GM23338 (cell line): ENCODE data around the gene UBE2E2. TPM values are rescaled to one million over a fixed set of nuclear protein-coding genes. Genes with fewer than 3 reads are reported as not detected.

Experiments used
- ATAC-seq: fragments of 200-7000 bp; cut with Tn5 transposase; 3 replicates; pipeline ENCODE4 v1.9.1; 2020
- DNase-seq: peaks from one replicate; pipeline ENCODE4 v3.0.0-alpha.2; 2015; ENCODE audit warnings: low spot score
- H2AFZ ChIP-seq: fragments of 200-600 bp; sonication (generic); 2 replicates; pipeline ENCODE4 v1.8.0; 2016; ENCODE audit warnings: antibody characterized with exemption, mild to moderate bottlenecking, moderate library complexity
- H3F3A ChIP-seq: fragments of 200-600 bp; sonication (generic); replicated peaks from 2 replicates; pipeline ENCODE4 v1.8.0; 2017; ENCODE audit warnings: antibody characterized with exemption, mixed run types, low read depth
- H3K27ac ChIP-seq: fragments of 200-600 bp; sonication (generic); 2 replicates; pipeline ENCODE4 v1.6.1; 2016; ENCODE audit warnings: low read depth
- H3K27me3 ChIP-seq: fragments of 200-600 bp; sonication (generic); 2 replicates; pipeline ENCODE4 v1.8.0; 2016; ENCODE audit warnings: mild to moderate bottlenecking, mixed run types, moderate library complexity; ENCODE audit not compliant: insufficient read depth
- H3K36me3 ChIP-seq: fragments of 200-600 bp; sonication (generic); 2 replicates; pipeline ENCODE4 v1.8.0; 2016; ENCODE audit warnings: mild to moderate bottlenecking; ENCODE audit not compliant: insufficient read depth
- H3K4me1 ChIP-seq: fragments of 200-600 bp; sonication (generic); 2 replicates; pipeline ENCODE4 v1.8.0; 2016; ENCODE audit warnings: mild to moderate bottlenecking, moderate library complexity; ENCODE audit not compliant: insufficient read depth
- H3K4me2 ChIP-seq: fragments of 200-600 bp; sonication (generic); 2 replicates; pipeline ENCODE4 v1.7.1; 2017; ENCODE audit warnings: mixed run types
- H3K4me3 ChIP-seq: fragments of 200-600 bp; sonication (generic); 2 replicates; pipeline ENCODE4 v1.6.1; 2016; ENCODE audit warnings: mixed run types
- H3K79me2 ChIP-seq: fragments of 200-600 bp; sonication (generic); replicated peaks from 2 replicates; pipeline ENCODE4 v1.8.0; 2017; ENCODE audit warnings: mild to moderate bottlenecking; ENCODE audit not compliant: insufficient read depth
- H3K9me2 ChIP-seq: fragments of 200-600 bp; sonication (generic); 2 replicates; pipeline ENCODE4 v1.8.0; 2017; ENCODE audit not compliant: insufficient read depth
- H4K20me1 ChIP-seq: fragments of 200-600 bp; sonication (generic); replicated peaks from 2 replicates; pipeline ENCODE4 v1.8.0; 2017; ENCODE audit warnings: mild to moderate bottlenecking; ENCODE audit not compliant: insufficient read depth
- H3K27ac Mint-ChIP-seq: 2 replicates; pipeline ENCODE4 v1.8.0; 2020; ENCODE audit warnings: inconsistent platforms, mild to moderate bottlenecking, moderate library complexity, mixed read lengths
- H3K27me3 Mint-ChIP-seq: 3 replicates; pipeline ENCODE4 v1.8.0; 2022; ENCODE audit warnings: low read depth, mild to moderate bottlenecking, moderate library complexity, mixed read lengths, inconsistent platforms; ENCODE audit not compliant: insufficient read depth, poor library complexity
- H3K36me3 Mint-ChIP-seq: 3 replicates; pipeline ENCODE4 v1.8.0; 2021; ENCODE audit warnings: low read depth, mild to moderate bottlenecking, inconsistent platforms, moderate library complexity, mixed read lengths
- H3K4me1 Mint-ChIP-seq: 3 replicates; pipeline ENCODE4 v1.8.0; 2020; ENCODE audit warnings: mild to moderate bottlenecking, inconsistent platforms, mixed read lengths
- H3K4me3 Mint-ChIP-seq: 3 replicates; pipeline ENCODE4 v1.8.0; 2021; ENCODE audit warnings: moderate library complexity, mild to moderate bottlenecking, inconsistent platforms, mixed read lengths
- H3K9me3 Mint-ChIP-seq: 3 replicates; pipeline ENCODE4 v1.8.0; 2020; ENCODE audit warnings: moderate library complexity, mild to moderate bottlenecking, inconsistent platforms, mixed read lengths
- EZH2 ChIP-seq: fragments of 200-600 bp; sonication (generic); IDR thresholded peaks from one replicate; pipeline ENCODE4 v1.8.0; 2017; ENCODE audit warnings: antibody characterized with exemption, mild to moderate bottlenecking, low read depth; ENCODE audit not compliant: unreplicated experiment
- JUNB ChIP-seq: IDR thresholded peaks from one replicate; pipeline ENCODE4 v1.6.1; 2016; ENCODE audit warnings: antibody characterized with exemption; ENCODE audit not compliant: unreplicated experiment
- ZNF331 ChIP-seq: fragments of 250-450 bp; sonication (Bioruptor Pico); IDR thresholded peaks from 2 replicates; pipeline ENCODE4 v1.5.0; 2020; ENCODE audit warnings: low read depth, mild to moderate bottlenecking, moderate library complexity
- ZNF462 ChIP-seq: fragments of 250-450 bp; sonication (Bioruptor Pico); IDR thresholded peaks from 2 replicates; pipeline ENCODE4 v1.5.0; 2020; ENCODE audit warnings: mild to moderate bottlenecking, moderate library complexity
- polyA plus RNA-seq: library from polyadenylated mRNA; unstranded; fragments of >200 nt; fragmentation: Nextera tagmentation; extraction: Ambion mirVana; gene quantifications from 2 replicates; pipeline ENCODE4 v1.2.1, GENCODE V29; 2016
- total RNA-seq: library from RNA; depleted of rRNA; stranded (reverse); fragments of >200 nt; shearing (Covaris generic); gene quantifications from 2 replicates; pipeline ENCODE4 v1.2.3, GENCODE V29; 2014
- TF ChIP-seq, protein P1 (sequence below), 2 experiments: fragments of 200-600 bp in 1 of 2; sonication (generic) in 1 of 2; conservative IDR thresholded peaks; 2 replicates each; pipeline versions ENCODE4 v1.5.1 to v1.6.1; 2016 to 2017; ENCODE audit warnings: antibody characterized with exemption in 2 of 2, low read depth in 2 of 2, mild to moderate bottlenecking in 2 of 2, moderate library complexity in 1 of 2

The UBE2E2 gene
- total and polyA plus RNA-seq, 2 experiments from 2014 or later, result 86.9 to 169 TPM

GRCh38 chr3:23275814-23276213, 72.7 kb downstream of the UBE2E2 start (continued):
- TF ChIP-seq ZNF462 (CRISPR knock-in tag), result no peak

- Histone ChIP-seq H3K4me1 (no peaks in the 10 kb centered on the region), H3K27me3 (no peaks in the 10 kb centered on the region), H3F3A (no peaks in the 10 kb centered on the region), H3K9me2 (no peaks in the 10 kb centered on the region), H3K79me2 (peaks cover 35% of the 10 kb centered on the region), H3K4me2 (no peak overlapping the region), H3K36me3 (no peaks in the 10 kb centered on the region), H2AFZ (no peak overlapping the region), H4K20me1 (peaks cover under 1% of the 10 kb centered on the region), H3K4me3 (no peak overlapping the region), H3K27ac (no peak overlapping the region)
- H3K4me3 Mint-ChIP-seq, result no peak overlapping the region
- peaks cover 15% of the 10 kb centered on the region for H3K36me3 Mint-ChIP-seq
- DNase-seq (no peak), ATAC-seq (no peak)
- peaks cover 18% of the 10 kb centered on the region for H3K4me1 Mint-ChIP-seq
- H3K9me3 Mint-ChIP-seq, result peaks cover 17% of the 10 kb centered on the region
- H3K27ac Mint-ChIP-seq, result no peak overlapping the region
- H3K27me3 Mint-ChIP-seq, result peaks cover 4% of the 10 kb centered on the region
- TF ChIP-seq EZH2, result no peak
- no peak for TF ChIP-seq ZNF462 (CRISPR knock-in tag)
- TF ChIP-seq, protein P1, sequence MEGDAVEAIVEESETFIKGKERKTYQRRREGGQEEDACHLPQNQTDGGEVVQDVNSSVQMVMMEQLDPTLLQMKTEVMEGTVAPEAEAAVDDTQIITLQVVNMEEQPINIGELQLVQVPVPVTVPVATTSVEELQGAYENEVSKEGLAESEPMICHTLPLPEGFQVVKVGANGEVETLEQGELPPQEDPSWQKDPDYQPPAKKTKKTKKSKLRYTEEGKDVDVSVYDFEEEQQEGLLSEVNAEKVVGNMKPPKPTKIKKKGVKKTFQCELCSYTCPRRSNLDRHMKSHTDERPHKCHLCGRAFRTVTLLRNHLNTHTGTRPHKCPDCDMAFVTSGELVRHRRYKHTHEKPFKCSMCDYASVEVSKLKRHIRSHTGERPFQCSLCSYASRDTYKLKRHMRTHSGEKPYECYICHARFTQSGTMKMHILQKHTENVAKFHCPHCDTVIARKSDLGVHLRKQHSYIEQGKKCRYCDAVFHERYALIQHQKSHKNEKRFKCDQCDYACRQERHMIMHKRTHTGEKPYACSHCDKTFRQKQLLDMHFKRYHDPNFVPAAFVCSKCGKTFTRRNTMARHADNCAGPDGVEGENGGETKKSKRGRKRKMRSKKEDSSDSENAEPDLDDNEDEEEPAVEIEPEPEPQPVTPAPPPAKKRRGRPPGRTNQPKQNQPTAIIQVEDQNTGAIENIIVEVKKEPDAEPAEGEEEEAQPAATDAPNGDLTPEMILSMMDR (conservative IDR thresholded peaks at IDR 0.05; ENCODE audit: low read depth in 2 of 2), result no peak
- TF ChIP-seq JUNB, result no peak
- TF ChIP-seq ZNF331, result no peak
Measured at GRCh38 chr3:23276913-23277658, 74.0 kb downstream of the UBE2E2 start.
